Measurements from ENCODE around the gene IQSEC1.

The IQSEC1 gene

DNA sequence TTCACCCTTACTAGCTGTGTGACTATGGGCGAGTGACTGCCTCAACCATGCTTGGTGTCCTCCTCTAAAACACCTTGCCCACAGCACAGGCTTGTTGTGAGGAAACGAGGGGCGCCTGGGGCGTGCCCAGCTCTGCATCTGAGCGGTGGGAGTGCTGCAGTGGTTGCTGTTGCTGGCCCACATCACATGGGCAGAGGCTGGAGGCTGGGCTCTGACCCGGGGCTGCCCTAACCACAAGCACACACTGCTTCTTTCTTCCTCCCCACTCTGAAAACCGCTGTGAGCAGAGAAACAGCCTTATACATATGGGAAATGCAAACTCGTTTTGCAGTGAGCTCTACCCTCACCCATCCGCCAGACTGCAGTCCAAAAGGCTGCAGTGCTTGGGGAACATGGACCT lies 157.1 kb downstream of the IQSEC1 start:
- Histone ChIP-seq H3K27me3 (ENCODE audit: control insufficient read depth, insufficient read depth, low read length) (no peaks in the 10 kb centered on the region), H3K36me3 (ENCODE audit: insufficient read depth, low read length) (peaks cover 12% of the 10 kb centered on the region)

DNA sequence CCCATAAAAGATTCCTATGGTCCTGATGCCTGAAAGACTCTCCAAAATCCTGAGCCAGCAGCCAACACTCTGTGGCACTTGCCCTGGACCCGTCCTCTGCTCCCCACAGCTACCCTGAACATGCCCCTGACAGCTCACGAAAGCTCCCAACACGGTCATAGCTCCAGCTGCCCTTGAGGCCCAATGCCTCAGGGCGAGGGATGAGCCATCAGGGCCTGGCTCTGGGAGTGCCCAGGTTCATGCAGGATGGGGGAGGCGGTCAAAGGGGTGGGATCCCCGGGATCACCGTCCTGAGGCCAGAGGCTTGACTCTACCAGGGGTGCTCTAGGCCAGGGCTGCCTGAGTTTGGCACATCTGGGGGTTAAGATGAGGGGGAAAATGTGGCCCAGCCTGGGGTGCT lies 159.1 kb downstream of the IQSEC1 start:
- Histone ChIP-seq H3K9ac (ENCODE audit: low read depth, low read length) (no peak overlapping the region), H3K36me3 (ENCODE audit: insufficient read depth, low read length) (peaks cover 11% of the 10 kb centered on the region), H3K27me3 (ENCODE audit: control insufficient read depth, insufficient read depth, low read length) (no peaks in the 10 kb centered on the region), H3K4me1 (ENCODE audit: control insufficient read depth, insufficient read depth, low read length) (no peaks in the 10 kb centered on the region), H3K9me3 (replicated peaks; ENCODE audit: low read length) (no peaks in the 10 kb centered on the region), H3K4me3 (ENCODE audit: low read length) (no peak overlapping the region), H3K4me2 (ENCODE audit: low read length) (no peak overlapping the region)

More for the DNA sequence above, 157.1 kb downstream of the IQSEC1 start:
- no peak overlapping the region for H3K4me3 ChIP-seq (ENCODE audit: low read length)
- no peak overlapping the region for H3K9ac ChIP-seq (ENCODE audit: low read depth, low read length)
- H3K4me1 ChIP-seq (ENCODE audit: control insufficient read depth, insufficient read depth, low read length) = no peaks in the 10 kb centered on the region
- no peaks in the 10 kb centered on the region for H3K9me3 ChIP-seq (replicated peaks; ENCODE audit: low read length)
- H3K4me2 ChIP-seq (ENCODE audit: low read length) = no peak overlapping the region

GRCh38 chr3:12911881-12912415 lies 161.3 kb downstream of the IQSEC1 start:
- no peak overlapping the region for H3K4me3 ChIP-seq (ENCODE audit: low read length)
- H3K4me2 ChIP-seq (ENCODE audit: low read length) = no peak overlapping the region
- no peaks in the 10 kb centered on the region for H3K27me3 ChIP-seq (ENCODE audit: control insufficient read depth, insufficient read depth, low read length)
- H3K9ac ChIP-seq (ENCODE audit: low read depth, low read length) = no peak overlapping the region
- H3K36me3 ChIP-seq (ENCODE audit: insufficient read depth, low read length) = peaks cover 20% of the 10 kb centered on the region
- no peaks in the 10 kb centered on the region for H3K9me3 ChIP-seq (replicated peaks; ENCODE audit: low read length)
- H3K4me1 ChIP-seq (ENCODE audit: control insufficient read depth, insufficient read depth, low read length) = no peaks in the 10 kb centered on the region

DNA sequence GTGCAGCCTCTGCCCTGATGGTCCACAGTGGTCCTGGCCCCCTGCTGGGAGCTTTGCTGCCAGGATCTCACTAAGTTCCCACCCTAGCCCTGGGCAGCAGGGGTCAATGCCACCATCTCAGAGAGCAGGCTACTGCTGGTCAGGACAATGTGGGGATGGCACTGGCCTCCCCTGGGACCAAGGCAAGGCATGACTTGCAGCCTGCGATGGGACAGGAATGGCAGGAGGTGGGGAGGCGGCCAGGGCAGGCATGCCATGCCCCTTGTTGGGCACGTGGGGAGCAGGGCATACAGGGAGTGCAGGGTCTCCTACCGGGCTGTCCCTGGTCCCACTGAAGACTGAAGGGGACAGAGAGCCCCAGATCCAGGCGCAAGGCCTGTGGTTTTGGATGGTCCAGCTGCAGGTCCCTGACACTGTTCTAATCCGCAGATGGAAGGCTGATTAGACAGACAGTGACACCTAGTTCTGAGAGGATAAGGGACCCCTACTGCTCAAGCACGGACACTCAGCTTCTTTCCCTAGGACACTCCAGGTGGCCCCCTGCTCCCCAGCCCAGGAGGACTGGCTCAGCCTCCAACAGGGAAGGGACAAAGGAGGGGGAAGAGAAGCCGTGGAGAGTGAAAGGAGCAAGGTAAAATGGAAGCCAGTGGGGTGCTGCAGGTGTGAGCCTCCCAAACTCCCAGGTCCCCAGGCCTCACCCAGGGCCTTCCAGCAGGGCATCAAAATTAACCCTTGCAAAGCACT lies 162.7 kb downstream of the IQSEC1 start:
- H3K9ac ChIP-seq (ENCODE audit: low read depth, low read length) = no peak overlapping the region
- peaks cover 24% of the 10 kb centered on the region for H3K36me3 ChIP-seq (ENCODE audit: insufficient read depth, low read length)
- H3K27me3 ChIP-seq (ENCODE audit: control insufficient read depth, insufficient read depth, low read length) = no peaks in the 10 kb centered on the region
- H3K9me3 ChIP-seq (replicated peaks; ENCODE audit: low read length) = no peaks in the 10 kb centered on the region
- H3K4me3 ChIP-seq (ENCODE audit: low read length) = no peak overlapping the region
- no peak overlapping the region for H3K4me2 ChIP-seq (ENCODE audit: low read length)
- no peaks in the 10 kb centered on the region for H3K4me1 ChIP-seq (ENCODE audit: control insufficient read depth, insufficient read depth, low read length)

DNA sequence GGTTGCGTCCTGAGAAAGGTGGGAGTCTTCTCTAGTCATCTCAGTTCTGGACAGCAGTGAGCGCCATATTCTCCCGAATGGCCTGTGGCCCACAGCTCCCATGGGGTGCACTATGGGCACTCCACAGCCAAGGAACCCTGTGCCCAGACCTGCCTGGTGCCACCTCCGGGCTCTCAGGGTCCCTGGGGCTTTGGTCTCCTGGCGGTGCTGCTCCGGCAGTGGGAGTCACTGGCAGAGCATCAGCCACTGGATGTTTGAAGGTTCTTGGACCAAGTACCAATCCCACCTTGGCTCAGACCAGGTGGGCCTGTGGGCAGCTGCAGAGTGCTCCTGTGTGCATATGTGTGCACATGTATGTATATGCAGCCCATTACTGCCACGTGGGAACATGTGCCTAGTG lies 163.5 kb downstream of the IQSEC1 start:
- no peaks in the 10 kb centered on the region for H3K4me1 ChIP-seq (ENCODE audit: control insufficient read depth, insufficient read depth, low read length)
- H3K9me3 ChIP-seq (replicated peaks; ENCODE audit: low read length) = no peaks in the 10 kb centered on the region
- no peak overlapping the region for H3K9ac ChIP-seq (ENCODE audit: low read depth, low read length)
- H3K4me2 ChIP-seq (ENCODE audit: low read length) = no peak overlapping the region
- no peaks in the 10 kb centered on the region for H3K27me3 ChIP-seq (ENCODE audit: control insufficient read depth, insufficient read depth, low read length)
- peaks cover 28% of the 10 kb centered on the region for H3K36me3 ChIP-seq (ENCODE audit: insufficient read depth, low read length)
- no peak overlapping the region for H3K4me3 ChIP-seq (ENCODE audit: low read length)

GRCh38 chr3:12908859-12909258 lies 164.4 kb downstream of the IQSEC1 start:
- H3K4me1 ChIP-seq (ENCODE audit: control insufficient read depth, insufficient read depth, low read length) = no peaks in the 10 kb centered on the region
- no peak overlapping the region for H3K4me2 ChIP-seq (ENCODE audit: low read length)
- H3K9ac ChIP-seq (ENCODE audit: low read depth, low read length) = no peak overlapping the region
- H3K27me3 ChIP-seq (ENCODE audit: control insufficient read depth, insufficient read depth, low read length) = no peaks in the 10 kb centered on the region
- H3K4me3 ChIP-seq (ENCODE audit: low read length) = no peak overlapping the region
- no peaks in the 10 kb centered on the region for H3K9me3 ChIP-seq (replicated peaks; ENCODE audit: low read length)
- H3K36me3 ChIP-seq (ENCODE audit: insufficient read depth, low read length) = peaks cover 28% of the 10 kb centered on the region

GRCh38 chr3:12908136-12908730 lies 165.0 kb downstream of the IQSEC1 start:
- Histone ChIP-seq H3K27me3 (ENCODE audit: control insufficient read depth, insufficient read depth, low read length) (no peaks in the 10 kb centered on the region), H3K36me3 (ENCODE audit: insufficient read depth, low read length) (peaks cover 29% of the 10 kb centered on the region), H3K9ac (ENCODE audit: low read depth, low read length) (no peak overlapping the region), H3K4me1 (ENCODE audit: control insufficient read depth, insufficient read depth, low read length) (no peaks in the 10 kb centered on the region), H3K4me3 (ENCODE audit: low read length) (no peak overlapping the region), H3K4me2 (ENCODE audit: low read length) (no peak overlapping the region), H3K9me3 (replicated peaks; ENCODE audit: low read length) (no peaks in the 10 kb centered on the region)

DNA sequence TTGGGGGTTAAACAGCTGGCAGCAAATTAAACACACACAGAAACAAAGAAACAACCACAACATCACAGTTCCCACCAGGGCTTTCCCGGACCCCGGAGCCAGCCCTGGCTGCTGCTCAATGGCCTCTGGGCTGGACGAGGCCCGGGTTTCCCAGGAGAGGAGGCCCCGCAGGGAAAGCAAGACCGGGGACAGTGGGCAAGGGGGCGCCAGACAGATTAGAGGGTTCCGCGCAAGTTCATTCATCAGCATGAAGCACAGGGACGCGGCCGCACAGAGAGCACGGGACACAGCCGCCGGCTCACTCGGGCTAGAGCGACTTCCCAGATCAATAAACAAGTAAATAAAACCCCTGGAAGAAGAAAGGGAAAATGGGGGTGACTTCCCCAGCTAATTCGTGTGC lies 165.5 kb downstream of the IQSEC1 start:
- Histone ChIP-seq H3K4me1 (ENCODE audit: control insufficient read depth, insufficient read depth, low read length) (no peaks in the 10 kb centered on the region), H3K27me3 (ENCODE audit: control insufficient read depth, insufficient read depth, low read length) (no peaks in the 10 kb centered on the region), H3K36me3 (ENCODE audit: insufficient read depth, low read length) (peaks cover 30% of the 10 kb centered on the region), H3K4me2 (ENCODE audit: low read length) (no peak overlapping the region), H3K9ac (ENCODE audit: low read depth, low read length) (no peak overlapping the region), H3K9me3 (replicated peaks; ENCODE audit: low read length) (no peaks in the 10 kb centered on the region), H3K4me3 (ENCODE audit: low read length) (no peak overlapping the region)

DNA sequence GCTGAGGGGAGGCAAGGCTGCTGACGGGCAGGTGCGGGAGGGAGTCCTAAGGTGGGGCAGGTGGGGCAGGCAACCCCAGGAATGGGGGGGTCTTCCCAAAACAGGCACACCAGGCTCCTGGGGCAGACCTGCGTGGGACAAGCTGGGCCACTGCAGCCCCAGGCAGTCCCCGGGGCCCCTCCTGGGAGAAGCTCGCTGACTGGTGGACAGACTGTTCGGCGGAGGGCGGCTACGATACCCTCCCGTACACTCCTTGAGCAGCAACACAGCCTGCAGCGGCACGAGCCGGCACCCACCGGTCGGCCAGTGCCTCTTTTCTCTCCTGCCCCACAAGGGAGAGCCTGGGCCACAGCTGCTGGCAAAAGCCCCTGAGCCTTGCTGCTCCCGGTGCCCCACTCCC lies 165.9 kb downstream of the IQSEC1 start:
- no peak overlapping the region for H3K4me3 ChIP-seq (ENCODE audit: low read length)
- no peaks in the 10 kb centered on the region for H3K27me3 ChIP-seq (ENCODE audit: control insufficient read depth, insufficient read depth, low read length)
- no peaks in the 10 kb centered on the region for H3K9me3 ChIP-seq (replicated peaks; ENCODE audit: low read length)
- peaks cover 30% of the 10 kb centered on the region for H3K36me3 ChIP-seq (ENCODE audit: insufficient read depth, low read length)
- no peak overlapping the region for H3K4me2 ChIP-seq (ENCODE audit: low read length)
- H3K4me1 ChIP-seq (ENCODE audit: control insufficient read depth, insufficient read depth, low read length) = no peaks in the 10 kb centered on the region
- no peak overlapping the region for H3K9ac ChIP-seq (ENCODE audit: low read depth, low read length)

- no peak overlapping the region for H3K4me3 ChIP-seq (ENCODE audit: low read length)
- H3K9ac ChIP-seq (ENCODE audit: low read depth, low read length) = no peak overlapping the region
- no peaks in the 10 kb centered on the region for H3K4me1 ChIP-seq (ENCODE audit: control insufficient read depth, insufficient read depth, low read length)
- H3K27me3 ChIP-seq (ENCODE audit: control insufficient read depth, insufficient read depth, low read length) = no peaks in the 10 kb centered on the region
- peaks cover 30% of the 10 kb centered on the region for H3K36me3 ChIP-seq (ENCODE audit: insufficient read depth, low read length)
- no peaks in the 10 kb centered on the region for H3K9me3 ChIP-seq (replicated peaks; ENCODE audit: low read length)
- H3K4me2 ChIP-seq (ENCODE audit: low read length) = no peak overlapping the region
These were observed 166.3 kb downstream of the IQSEC1 start for GRCh38 chr3:12906916-12907290.

- Histone ChIP-seq H3K4me3 (ENCODE audit: low read length) (no peak overlapping the region), H3K4me2 (ENCODE audit: low read length) (no peak overlapping the region), H3K9me3 (replicated peaks; ENCODE audit: low read length) (no peaks in the 10 kb centered on the region), H3K36me3 (ENCODE audit: insufficient read depth, low read length) (peaks cover 26% of the 10 kb centered on the region), H3K4me1 (ENCODE audit: control insufficient read depth, insufficient read depth, low read length) (no peaks in the 10 kb centered on the region), H3K9ac (ENCODE audit: low read depth, low read length) (no peak overlapping the region), H3K27me3 (ENCODE audit: control insufficient read depth, insufficient read depth, low read length) (no peaks in the 10 kb centered on the region)
These were observed 166.9 kb downstream of the IQSEC1 start for GRCh38 chr3:12906141-12906915.
